IMR-90 (cell line): Measurements from ENCODE around the gene MCF2L. TPM values are rescaled to one million over a fixed set of nuclear protein-coding genes. Genes with fewer than 3 reads are reported as not detected.

Source experiments
- ATAC-seq: fragments of 200-7000 bp; cut with Tn5 transposase; 2 replicates; pipeline ENCODE4 v1.9.1; 2020; ENCODE audit warnings: low read depth, mild to moderate bottlenecking, moderate library complexity
- BruUV-seq: library from RNA; stranded (reverse); fragments of 400-500 nt; replicated peaks from 2 replicates; lab custom pipeline; 2021; lab: Mats Ljungman, UMichigan
- CTCF ChIA-PET: fragments of 300-600 bp; formaldehyde crosslinking; extraction: SDS; loops from one replicate; lab custom pipeline; 2021; ENCODE audit warnings: antibody characterized with exemption; lab: Yijun Ruan, JAX
- POLR2A ChIA-PET: fragments of 300-600 bp; sonication (Branson Sonifier 250); formaldehyde crosslinking; loops from one replicate; lab custom pipeline; 2022; ENCODE audit warnings: antibody characterized with exemption; ENCODE audit not compliant: unreplicated experiment; lab: Charles Lee
- DNase-seq: peaks from one replicate; pipeline ENCODE4 v3.0.0; 2013
- H2AFZ ChIP-seq: replicated peaks from 2 replicates; pipeline ENCODE3; 2013; ENCODE audit warnings: low read length, mild to moderate bottlenecking; ENCODE audit not compliant: poor library complexity
- H2AK5ac ChIP-seq: 2 replicates; pipeline ENCODE4 v1.6.1; 2013; ENCODE audit warnings: low read depth, low read length, inconsistent platforms
- H2AK9ac ChIP-seq: replicated peaks from 2 replicates; pipeline ENCODE3; 2013; ENCODE audit warnings: mild to moderate bottlenecking, low read depth, low read length, moderate library complexity; ENCODE audit not compliant: poor library complexity
- H2BK120ac ChIP-seq: 2 replicates; pipeline ENCODE4 v1.6.1; 2013; ENCODE audit warnings: low read depth, low read length, inconsistent platforms
- H2BK15ac ChIP-seq: 3 replicates; pipeline ENCODE4 v1.6.1; 2013; ENCODE audit warnings: low read depth, low read length, inconsistent platforms
- H2BK20ac ChIP-seq: 2 replicates; pipeline ENCODE4 v1.6.1; 2013; ENCODE audit warnings: low read depth, mild to moderate bottlenecking, inconsistent platforms, low read length, moderate library complexity
- H2BK5ac ChIP-seq: 2 replicates; pipeline ENCODE4 v1.6.1; 2013; ENCODE audit warnings: mild to moderate bottlenecking, low read depth, low read length, inconsistent platforms; ENCODE audit not compliant: poor library complexity, severe bottlenecking
- H3K14ac ChIP-seq: replicated peaks from 2 replicates; pipeline ENCODE4 v1.6.1; 2013; ENCODE audit warnings: low read depth, low read length, inconsistent platforms
- H3K18ac ChIP-seq: 2 replicates; pipeline ENCODE4 v1.6.1; 2013; ENCODE audit warnings: low read depth, low read length, control low read depth
- H3K23ac ChIP-seq: 2 replicates; pipeline ENCODE4 v1.6.1; 2013; ENCODE audit warnings: low read depth, low read length, inconsistent platforms
- H3K27ac ChIP-seq: 2 replicates; pipeline ENCODE4 v1.5.1; 2013; ENCODE audit warnings: mild to moderate bottlenecking, control low read depth, low read length; ENCODE audit not compliant: insufficient read depth
- H3K27me3 ChIP-seq: 2 replicates; pipeline ENCODE4 v1.6.1; 2013; ENCODE audit warnings: low read length; ENCODE audit not compliant: control insufficient read depth, insufficient read depth
- H3K36me3 ChIP-seq: 2 replicates; pipeline ENCODE4 v1.6.1; 2013; ENCODE audit warnings: low read length, mixed read lengths; ENCODE audit not compliant: control insufficient read depth, insufficient read depth
- H3K4ac ChIP-seq: 2 replicates; pipeline ENCODE4 v1.6.1; 2013; ENCODE audit warnings: low read depth, low read length, inconsistent platforms
- H3K4me1 ChIP-seq: 2 replicates; pipeline ENCODE4 v1.6.1; 2013; ENCODE audit warnings: low read length, mixed read lengths; ENCODE audit not compliant: control insufficient read depth, insufficient read depth
- H3K4me2 ChIP-seq: 2 replicates; pipeline ENCODE4 v1.6.1; 2013; ENCODE audit warnings: low read depth, mild to moderate bottlenecking, control low read depth, low read length, moderate library complexity
- H3K4me3 ChIP-seq: 2 replicates; pipeline ENCODE4 v1.5.1; 2013; ENCODE audit warnings: low read depth, mild to moderate bottlenecking, control low read depth, low read length, moderate library complexity; ENCODE audit not compliant: insufficient read depth
- H3K56ac ChIP-seq: 2 replicates; pipeline ENCODE4 v1.6.1; 2013; ENCODE audit warnings: low read length, inconsistent platforms; ENCODE audit not compliant: insufficient read depth; ENCODE audit errors: extremely low read depth
- H3K79me1 ChIP-seq, 2 experiments: 2 replicates each; pipeline ENCODE4 v1.6.1; 2013; ENCODE audit warnings: low read length in 2 of 2, inconsistent platforms in 1 of 2, low read depth in 1 of 2
- H3K9ac ChIP-seq: 2 replicates; pipeline ENCODE4 v1.6.1; 2013; ENCODE audit warnings: low read depth, low read length, control low read depth
- H3K9me1 ChIP-seq: 2 replicates; pipeline ENCODE4 v1.6.1; 2013; ENCODE audit warnings: low read length, inconsistent platforms; ENCODE audit not compliant: insufficient read depth
- H3K9me3 ChIP-seq: 2 replicates; pipeline ENCODE4 v1.6.1; 2013; ENCODE audit warnings: low read length; ENCODE audit not compliant: control insufficient read depth, insufficient read depth
- H4K20me1 ChIP-seq: 2 replicates; pipeline ENCODE4 v1.6.1; 2013; ENCODE audit warnings: low read length, inconsistent platforms; ENCODE audit not compliant: insufficient read depth
- H4K5ac ChIP-seq: 2 replicates; pipeline ENCODE4 v1.6.1; 2013; ENCODE audit warnings: mild to moderate bottlenecking, low read depth, low read length, control low read depth
- H4K8ac ChIP-seq, 2 experiments: 2 replicates each; pipeline ENCODE4 v1.6.1; 2013; ENCODE audit warnings: low read depth in 2 of 2, low read length in 2 of 2, control low read depth in 1 of 2, inconsistent platforms in 1 of 2
- H4K91ac ChIP-seq: 2 replicates; pipeline ENCODE4 v1.6.1; 2013; ENCODE audit warnings: low read depth, low read length, inconsistent platforms; ENCODE audit not compliant: insufficient read depth
- CHD1 ChIP-seq: IDR thresholded peaks from 2 replicates; pipeline ENCODE4 v1.6.1; 2012; ENCODE audit warnings: low read depth, low read length, improper control_type of control experiment
- ELK1 ChIP-seq: fragments of 150-350 bp; IDR thresholded peaks from 2 replicates; pipeline ENCODE4 v1.6.1; 2016; ENCODE audit warnings: low read depth, mild to moderate bottlenecking, low read length, moderate library complexity, borderline replicate concordance
- FOS ChIP-seq: fragments of 150-350 bp; IDR thresholded peaks from 2 replicates; pipeline ENCODE4 v1.6.1; 2016; ENCODE audit warnings: low read depth, low read length
- MXI1 ChIP-seq: IDR thresholded peaks from 2 replicates; pipeline ENCODE4 v1.6.1; 2012; ENCODE audit warnings: low read depth, mild to moderate bottlenecking, low read length, moderate library complexity, borderline replicate concordance
- RAD21 ChIP-seq: IDR thresholded peaks from 2 replicates; pipeline ENCODE4 v1.6.1; 2012; ENCODE audit warnings: low read length, improper control_type of control experiment
- RCOR1 ChIP-seq: IDR thresholded peaks from 2 replicates; pipeline ENCODE4 v1.6.1; 2012; ENCODE audit warnings: mild to moderate bottlenecking, low read length, improper control_type of control experiment; ENCODE audit not compliant: insufficient replicate concordance
- SMC3 ChIP-seq: fragments of 150-350 bp; IDR thresholded peaks from 2 replicates; pipeline ENCODE4 v1.6.1; 2016; ENCODE audit warnings: low read depth, mild to moderate bottlenecking, antibody characterized with exemption, low read length, moderate library complexity
- USF2 ChIP-seq: fragments of 150-350 bp; IDR thresholded peaks from 2 replicates; pipeline ENCODE4 v1.6.1; 2017; ENCODE audit warnings: mild to moderate bottlenecking, antibody characterized with exemption, low read length, low read depth
- WGBS, 2 experiments: methylation state at CpG; one replicate each; pipeline versions ENCODE4 v1.1.5 to v1.1.7; 2013; ENCODE audit warnings: missing lambda C conversion rate in 2 of 2; ENCODE audit not compliant: insufficient read length in 1 of 2; ENCODE audit errors: extremely low coverage in 2 of 2; 5-methylcytosine and 5-hydroxymethylcytosine counted together
- dilution Hi-C: fragments of 300-500 bp; cut with HindIII; formaldehyde crosslinking; loops from one replicate; pipeline ENCODE4 v1.14.3; 2018; ENCODE audit warnings: low sequenced_read_pairs; ENCODE audit not compliant: unreplicated experiment
- in situ Hi-C: fragments of 300-500 bp; cut with MboI; formaldehyde crosslinking; loops from 3 replicates; pipeline ENCODE4 v1.14.3; 2019; ENCODE audit warnings: low sequenced_read_pairs, inconsistent platforms, mixed read lengths
- intact Hi-C: fragments of 100-400 bp; cut with micrococcal nuclease; formaldehyde crosslinking; loops from 2 replicates; pipeline ENCODE4 v1.10.0; 2022
- polyA plus RNA-seq, 3 experiments: library from polyadenylated mRNA; depleted of rRNA; stranded (reverse); fragments of >200 nt; gene quantifications; 2 replicates each; pipeline ENCODE4 v1.2.3, GENCODE V29; 2012; ENCODE audit warnings: low replicate concordance in 1 of 3
- total RNA-seq: library from RNA; depleted of rRNA; stranded (reverse); fragments of >200 nt; gene quantifications from 2 replicates; pipeline ENCODE4 v1.2.3, GENCODE V29; 2012

Gene MCF2L
- total and polyA plus RNA-seq, 2 of the 4 experiments (the other 2 are of a cell fraction) = 0.18 TPM; not detected in 1

GRCh38 chr13:113066746-113067145 is 97.7 kb downstream of the MCF2L start:
- Histone ChIP-seq H3K9me1 (0 out of 2 replicates have a peak, but pooled peaks cover 4% of the 10 kb centered on the region), H2AK9ac (no peak overlapping the region), H3K23ac (no peak overlapping the region), H3K79me1 (no peaks in the 10 kb centered on the region), H3K36me3 (no peaks in the 10 kb centered on the region), H3K4ac (no peak overlapping the region), H3K4me1 (no peaks in the 10 kb centered on the region), H3K27ac (no peak overlapping the region), H3K9me3 (no peaks in the 10 kb centered on the region), H3K14ac (no peak overlapping the region), H2BK20ac (no peak overlapping the region), H3K9ac (no peak overlapping the region), H4K20me1 (no peaks in the 10 kb centered on the region), H3K4me3 (no peak overlapping the region), H2AK5ac (no peak overlapping the region), H4K5ac (no peak overlapping the region), H2BK15ac (no peak overlapping the region), H2AFZ (no peak overlapping the region), H4K8ac (no peak overlapping the region), H3K56ac (no peak overlapping the region), H2BK5ac (no peak overlapping the region), H2BK120ac (no peak overlapping the region), H3K18ac (no peak overlapping the region), H3K4me2 (no peak overlapping the region), H3K27me3 (peaks cover 17% of the 10 kb centered on the region), H4K91ac (no peak overlapping the region)
- no peak for DNase-seq
- intact Hi-C loops (no loop called here), in situ Hi-C loops (no loop called here), dilution Hi-C loops (no loop called here)
- no TSS peak for BruUV-seq
- TF ChIP-seq RAD21 = no peak
- no peak for TF ChIP-seq CHD1
- no peak for TF ChIP-seq USF2
- no peak for TF ChIP-seq FOS
- TF ChIP-seq MXI1 = no peak
- no peak for TF ChIP-seq RCOR1
- TF ChIP-seq SMC3 = no peak
- no peak for TF ChIP-seq ELK1
- 80% methylated on average over 11 of the region's 19 CpGs; no CpG with 5 or more reads in 1 of the 2 experiments for WGBS, 2 experiments
- ChIA-PET CTCF (interaction anchor here (0.6 kb wide), 1 partner anchor 37 kb away, joined by 4 read pairs; no protein-coding TSS in a partner anchor), POLR2A (no interaction called here)
- no peak for ATAC-seq
